ENCODE results near the gene ST6GALNAC4.

- no peak for TF ChIP-seq CTCF (conservative IDR thresholded peaks at IDR 0.05)
- TF ChIP-seq EZH2 (IDR thresholded peaks at IDR 0.05; ENCODE audit: low read depth), result no peak
Measured at GRCh38 chr9:127912296-127912695, 4.5 kb downstream of the ST6GALNAC4 start.

All from PC-9 (cell line).